Calu3 (cell line): Measurements from ENCODE around the gene SLC5A5. TPM values are rescaled to one million over a fixed set of nuclear protein-coding genes. Genes with fewer than 3 reads are reported as not detected.

Experiments used
- BruUV-seq: library from RNA; stranded (reverse); fragments of 400-500 nt; replicated peaks from 2 replicates; lab custom pipeline; 2021; lab: Mats Ljungman, UMichigan
- CTCF ChIA-PET: fragments of 300-600 bp; sonication (Branson Sonifier 250); formaldehyde crosslinking; loops from one replicate; lab custom pipeline; 2022; ENCODE audit warnings: antibody characterized with exemption; lab: Charles Lee
- DNase-seq: peaks from one replicate; pipeline ENCODE4 v3.0.0; 2022
- H3K27ac Mint-ChIP-seq: one replicate; pipeline ENCODE4 v1.8.0; 2022; ENCODE audit warnings: mixed read lengths; ENCODE audit not compliant: unreplicated experiment
- H3K27me3 Mint-ChIP-seq: one replicate; pipeline ENCODE4 v1.8.0; 2022; ENCODE audit warnings: mixed read lengths; ENCODE audit not compliant: unreplicated experiment
- H3K36me3 Mint-ChIP-seq: one replicate; pipeline ENCODE4 v1.8.0; 2022; ENCODE audit warnings: mild to moderate bottlenecking, moderate library complexity, mixed read lengths; ENCODE audit not compliant: insufficient read depth, unreplicated experiment
- H3K4me1 Mint-ChIP-seq: one replicate; pipeline ENCODE4 v1.8.0; 2022; ENCODE audit warnings: mild to moderate bottlenecking, low read depth, mixed read lengths; ENCODE audit not compliant: unreplicated experiment
- H3K4me3 Mint-ChIP-seq: one replicate; pipeline ENCODE4 v1.8.0; 2022; ENCODE audit warnings: mild to moderate bottlenecking, low read depth, moderate library complexity, mixed read lengths; ENCODE audit not compliant: unreplicated experiment
- H3K9me3 Mint-ChIP-seq: one replicate; pipeline ENCODE4 v1.8.0; 2022; ENCODE audit warnings: low read depth, mixed read lengths; ENCODE audit not compliant: unreplicated experiment
- intact Hi-C: fragments of 100-400 bp; cut with micrococcal nuclease; formaldehyde crosslinking; loops from one replicate; pipeline ENCODE4 v1.10.0; 2022; ENCODE audit not compliant: unreplicated experiment
- total RNA-seq: library from RNA; stranded (reverse); gene quantifications from 2 replicates; pipeline ENCODE4 v1.2.3, GENCODE V29; 2022
- TF ChIP-seq, protein P1 (sequence below): fragments of 200-600 bp; IDR thresholded peaks from one replicate; pipeline ENCODE4 v1.8.0; 2022; ENCODE audit warnings: antibody characterized with exemption; ENCODE audit not compliant: unreplicated experiment

The SLC5A5 gene
- total RNA-seq, 1 experiment from 2014 or later, result not detected

- peaks cover 63% of the 10 kb centered on the region for H3K36me3 Mint-ChIP-seq
- no peaks in the 10 kb centered on the region for H3K27me3 Mint-ChIP-seq
- intact Hi-C loops, result no loop called here
- no peaks in the 10 kb centered on the region for H3K4me1 Mint-ChIP-seq
- BruUV-seq, result no TSS peak
- DNase-seq, result peak; percentile 21
- H3K9me3 Mint-ChIP-seq, result no peaks in the 10 kb centered on the region
- H3K4me3 Mint-ChIP-seq, result no peak overlapping the region
- TF ChIP-seq, protein P1, sequence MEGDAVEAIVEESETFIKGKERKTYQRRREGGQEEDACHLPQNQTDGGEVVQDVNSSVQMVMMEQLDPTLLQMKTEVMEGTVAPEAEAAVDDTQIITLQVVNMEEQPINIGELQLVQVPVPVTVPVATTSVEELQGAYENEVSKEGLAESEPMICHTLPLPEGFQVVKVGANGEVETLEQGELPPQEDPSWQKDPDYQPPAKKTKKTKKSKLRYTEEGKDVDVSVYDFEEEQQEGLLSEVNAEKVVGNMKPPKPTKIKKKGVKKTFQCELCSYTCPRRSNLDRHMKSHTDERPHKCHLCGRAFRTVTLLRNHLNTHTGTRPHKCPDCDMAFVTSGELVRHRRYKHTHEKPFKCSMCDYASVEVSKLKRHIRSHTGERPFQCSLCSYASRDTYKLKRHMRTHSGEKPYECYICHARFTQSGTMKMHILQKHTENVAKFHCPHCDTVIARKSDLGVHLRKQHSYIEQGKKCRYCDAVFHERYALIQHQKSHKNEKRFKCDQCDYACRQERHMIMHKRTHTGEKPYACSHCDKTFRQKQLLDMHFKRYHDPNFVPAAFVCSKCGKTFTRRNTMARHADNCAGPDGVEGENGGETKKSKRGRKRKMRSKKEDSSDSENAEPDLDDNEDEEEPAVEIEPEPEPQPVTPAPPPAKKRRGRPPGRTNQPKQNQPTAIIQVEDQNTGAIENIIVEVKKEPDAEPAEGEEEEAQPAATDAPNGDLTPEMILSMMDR, result no peak
- no peak overlapping the region for H3K27ac Mint-ChIP-seq
- CTCF ChIA-PET, result no interaction called here
Observed at GRCh38 chr19:17865364-17866311, 6.1 kb upstream of the SLC5A5 start.

DNA sequence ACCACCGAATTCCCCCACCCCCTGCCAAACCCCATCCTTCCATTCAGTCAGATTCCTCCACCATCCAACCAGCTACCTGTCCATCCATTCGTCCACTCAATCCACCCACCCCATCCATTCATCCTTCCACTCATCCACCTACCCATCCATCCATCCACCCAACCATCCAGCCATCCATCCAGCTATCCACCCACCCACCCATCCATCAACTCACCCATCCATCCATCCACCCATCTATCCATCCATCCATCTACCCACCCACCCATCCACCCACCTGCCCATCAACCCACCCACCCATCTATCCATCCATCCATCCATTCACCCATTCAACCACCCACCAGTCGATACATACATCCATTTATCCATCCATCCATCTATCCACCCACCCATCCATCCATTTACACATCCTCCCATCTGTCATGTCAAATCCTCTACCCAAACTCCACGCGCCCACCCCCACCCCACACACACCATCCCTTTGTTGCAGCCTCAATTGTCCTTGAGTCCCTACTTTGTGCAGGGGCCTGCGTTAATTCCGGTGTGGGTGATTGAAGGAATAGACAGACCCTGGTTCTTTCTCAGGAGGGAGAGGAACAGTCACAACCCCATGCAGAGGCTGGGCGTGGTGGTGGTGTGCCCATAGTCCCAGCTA is 5.3 kb upstream of the SLC5A5 start:
- intact Hi-C loops, result no loop called here
- CTCF ChIA-PET, result no interaction called here
- no peaks in the 10 kb centered on the region for H3K27me3 Mint-ChIP-seq
- no peak for DNase-seq
- H3K9me3 Mint-ChIP-seq, result no peaks in the 10 kb centered on the region
- no peak overlapping the region for H3K4me3 Mint-ChIP-seq
- TF ChIP-seq, protein P1, result no peak
- no TSS peak for BruUV-seq
- peaks cover 55% of the 10 kb centered on the region for H3K36me3 Mint-ChIP-seq
- no peaks in the 10 kb centered on the region for H3K4me1 Mint-ChIP-seq
- no peak overlapping the region for H3K27ac Mint-ChIP-seq

- no peaks in the 10 kb centered on the region for H3K27me3 Mint-ChIP-seq
- H3K36me3 Mint-ChIP-seq, result peaks cover 50% of the 10 kb centered on the region
- H3K9me3 Mint-ChIP-seq, result no peaks in the 10 kb centered on the region
- TF ChIP-seq, protein P1, result no peak
- no peak overlapping the region for H3K4me3 Mint-ChIP-seq
- CTCF ChIA-PET, result no interaction called here
- H3K4me1 Mint-ChIP-seq, result no peaks in the 10 kb centered on the region
- H3K27ac Mint-ChIP-seq, result no peak overlapping the region
- DNase-seq, result no peak
- intact Hi-C loops, result no loop called here
- no TSS peak for BruUV-seq
Observed at GRCh38 chr19:17866964-17867486, 4.7 kb upstream of the SLC5A5 start.

GRCh38 chr19:17868669-17869068 is 3.1 kb upstream of the SLC5A5 start:
- intact Hi-C loops, result no loop called here
- H3K9me3 Mint-ChIP-seq, result no peaks in the 10 kb centered on the region
- no TSS peak for BruUV-seq
- TF ChIP-seq, protein P1, result no peak
- no peak overlapping the region for H3K27ac Mint-ChIP-seq
- H3K36me3 Mint-ChIP-seq, result peaks cover 34% of the 10 kb centered on the region
- no peaks in the 10 kb centered on the region for H3K4me1 Mint-ChIP-seq
- no peak for DNase-seq
- CTCF ChIA-PET, result interaction anchor here (4.7 kb wide), 1 partner anchor 64 kb away, joined by 51 read pairs; the partner anchor contains the start of gene CCDC124
- H3K27me3 Mint-ChIP-seq, result no peaks in the 10 kb centered on the region
- H3K4me3 Mint-ChIP-seq, result no peak overlapping the region
